NCI-H1694 treated with DMSO at 0.1 percent for 48 hours (cell line): Measurements from ENCODE around the gene NLRX1.
"Not testable (repeated sequence)": the region's sequence is repeated elsewhere in the genome, so short reads cannot be mapped to it uniquely, and the experiment has no call there.

Experiments
- DNase-seq: peaks from one replicate; lab custom pipeline; 2025; lab: John Stamatoyannopoulos, UW

Gene NLRX1

GRCh38 chr11:119210050-119210449, 41.5 kb downstream of the NLRX1 start:
- no peak for DNase-seq

- DNase-seq = no peak
Measured at GRCh38 chr11:119218141-119218878, 49.8 kb downstream of the NLRX1 start.

- no peak for DNase-seq
Measured at GRCh38 chr11:119222308-119222707, 53.8 kb downstream of the NLRX1 start.

GRCh38 chr11:119222891-119223290, 54.4 kb downstream of the NLRX1 start:
- DNase-seq = no peak

GRCh38 chr11:119223856-119224255, 55.3 kb downstream of the NLRX1 start:
- DNase-seq = no peak

GRCh38 chr11:119228535-119229287, 60.2 kb downstream of the NLRX1 start:
- DNase-seq = not testable (repeated sequence)

GRCh38 chr11:119229288-119229672, 60.8 kb downstream of the NLRX1 start:
- no peak for DNase-seq

GRCh38 chr11:119229741-119230140, 61.2 kb downstream of the NLRX1 start:
- DNase-seq = no peak
